Mucosa of stomach (tissue), 1 donor: Measurements from ENCODE around the gene SLC25A1.

Experiments used
- H3K27me3 ChIP-seq: one replicate; pipeline ENCODE4 v1.7.0; 2013; ENCODE audit warnings: mild to moderate bottlenecking, low read length; ENCODE audit not compliant: control insufficient read depth, insufficient read depth
- H3K36me3 ChIP-seq: one replicate; pipeline ENCODE4 v1.7.0; 2013; ENCODE audit warnings: low read length; ENCODE audit not compliant: control insufficient read depth, insufficient read depth
- H3K4me1 ChIP-seq: one replicate; pipeline ENCODE4 v1.7.0; 2013; ENCODE audit warnings: mild to moderate bottlenecking, low read length; ENCODE audit not compliant: control insufficient read depth, insufficient read depth
- H3K4me3 ChIP-seq: one replicate; pipeline ENCODE4 v1.7.0; 2013; ENCODE audit warnings: low read length
- H3K9ac ChIP-seq: one replicate; pipeline ENCODE4 v1.7.0; 2013; ENCODE audit warnings: mild to moderate bottlenecking, low read length, moderate library complexity
- H3K9me3 ChIP-seq: one replicate; pipeline ENCODE4 v1.7.0; 2013; ENCODE audit warnings: mild to moderate bottlenecking, low read length, moderate library complexity; ENCODE audit not compliant: control insufficient read depth
- donor health status: Pancreatic carcinoma.

Gene SLC25A1

DNA sequence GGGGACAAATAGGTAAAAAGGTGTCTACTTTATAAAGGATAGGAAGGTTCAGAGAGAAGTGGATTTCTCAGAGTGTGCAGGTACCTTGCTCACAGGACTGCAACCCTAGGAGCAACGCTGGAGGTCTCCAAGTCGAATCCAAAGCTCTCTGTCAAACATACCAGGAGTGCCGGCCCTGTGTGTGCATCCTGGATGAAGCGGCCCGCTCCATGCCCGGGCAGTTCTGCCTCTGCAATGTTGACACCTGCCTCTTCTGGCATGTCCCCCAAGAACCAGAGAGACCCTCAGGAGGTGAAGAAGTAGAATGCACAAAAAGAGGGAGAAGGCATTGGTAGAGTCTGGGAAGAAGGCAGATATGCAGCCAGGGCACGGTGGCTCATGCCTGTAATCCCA is 50.5 kb downstream of the SLC25A1 start:
- Histone ChIP-seq H3K4me3 (no peak overlapping the region), H3K27me3 (peaks cover 3% of the 10 kb centered on the region), H3K4me1 (no peaks in the 10 kb centered on the region), H3K36me3 (no peaks in the 10 kb centered on the region), H3K9me3 (no peaks in the 10 kb centered on the region), H3K9ac (no peak overlapping the region)

- Histone ChIP-seq H3K36me3 (no peaks in the 10 kb centered on the region), H3K9ac (no peak overlapping the region), H3K9me3 (no peaks in the 10 kb centered on the region), H3K27me3 (peaks cover 3% of the 10 kb centered on the region), H3K4me1 (no peaks in the 10 kb centered on the region), H3K4me3 (no peak overlapping the region)
Measured at GRCh38 chr22:19127329-19128008, 51.1 kb downstream of the SLC25A1 start.

DNA sequence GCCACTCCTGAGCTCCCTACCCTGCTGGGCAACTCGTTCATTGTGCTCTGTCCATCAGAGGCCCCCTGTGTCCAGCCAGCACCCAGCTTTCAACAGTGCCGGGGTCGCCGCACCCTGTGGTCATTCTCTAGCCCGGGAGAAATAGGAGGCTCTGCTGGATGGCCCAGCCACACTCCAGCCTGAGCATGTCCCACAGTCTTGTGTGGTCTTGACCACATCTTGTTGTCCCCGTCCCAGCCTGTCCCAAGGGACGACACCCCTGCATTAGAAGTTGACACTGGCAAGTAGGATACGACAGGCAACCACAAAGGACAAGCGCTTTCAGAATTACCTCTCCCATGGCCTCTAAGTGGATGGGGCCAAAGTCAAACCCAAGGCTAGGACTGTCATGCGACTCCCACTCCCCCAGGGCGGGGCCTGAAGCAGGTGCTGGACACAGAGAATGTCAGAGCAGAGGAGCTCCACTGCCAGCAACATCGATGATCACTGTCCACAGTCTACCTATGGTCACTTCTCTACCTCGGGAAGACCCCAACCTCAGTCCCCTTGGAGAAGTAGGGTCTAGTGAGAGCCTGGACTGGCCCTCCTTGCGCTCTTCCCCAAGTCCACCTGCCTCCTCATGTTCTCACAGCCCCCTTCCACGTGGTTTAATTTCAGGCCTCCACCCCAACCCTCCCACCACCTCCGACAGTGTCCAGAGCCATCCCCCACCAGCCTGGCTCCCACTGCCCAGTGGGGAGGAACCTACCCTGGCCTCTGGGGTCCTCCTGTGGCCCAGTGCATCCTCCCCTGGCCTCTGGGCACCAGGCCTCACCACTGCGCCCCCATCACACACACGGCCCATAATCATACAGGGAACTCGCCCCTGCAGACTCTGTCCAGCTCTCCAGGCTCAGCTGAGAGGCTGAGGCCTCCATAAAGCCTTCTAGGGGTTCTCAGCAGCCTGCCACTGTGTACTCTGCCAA is 51.9 kb downstream of the SLC25A1 start:
- Histone ChIP-seq H3K4me1 (no peaks in the 10 kb centered on the region), H3K27me3 (peaks cover 3% of the 10 kb centered on the region)

More for the DNA sequence above, 51.9 kb downstream of the SLC25A1 start:
- Histone ChIP-seq H3K4me3 (no peak overlapping the region), H3K36me3 (no peaks in the 10 kb centered on the region), H3K9me3 (no peaks in the 10 kb centered on the region), H3K9ac (no peak overlapping the region)
